ENCODE results near the gene ATP2C1.

DNA sequence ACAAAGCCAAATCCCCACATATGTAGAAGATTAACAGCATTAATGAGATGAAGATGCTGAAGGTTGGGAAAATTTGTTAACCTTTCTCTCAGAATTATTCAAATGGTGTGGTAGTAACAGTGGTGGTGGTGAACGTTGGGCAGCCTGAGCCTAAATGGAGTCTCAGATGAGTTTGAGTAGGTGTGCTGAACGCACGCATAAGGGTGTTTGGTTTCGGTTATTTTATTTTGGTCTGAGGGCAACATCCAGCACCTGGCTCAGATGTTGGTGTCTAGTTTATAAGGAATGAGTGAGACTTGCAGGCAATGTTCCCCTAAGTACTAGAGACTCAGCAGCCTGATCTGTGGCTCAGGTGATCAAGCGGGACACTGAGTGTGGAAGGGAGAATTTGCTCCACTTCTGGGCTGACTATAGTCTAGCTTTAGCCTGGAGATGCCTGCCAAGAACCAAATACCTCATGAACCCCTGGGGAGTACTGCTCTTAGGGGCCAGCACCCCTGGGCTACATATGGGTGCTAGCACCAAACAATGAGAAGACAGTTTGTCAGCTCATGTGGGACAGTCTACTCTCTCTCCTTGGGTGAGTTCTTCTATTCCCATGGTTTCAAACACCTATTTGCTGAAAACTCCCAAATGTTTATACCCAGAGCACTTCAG is 39.5 kb upstream of the ATP2C1 start:
- TF ChIP-seq, protein P1, sequence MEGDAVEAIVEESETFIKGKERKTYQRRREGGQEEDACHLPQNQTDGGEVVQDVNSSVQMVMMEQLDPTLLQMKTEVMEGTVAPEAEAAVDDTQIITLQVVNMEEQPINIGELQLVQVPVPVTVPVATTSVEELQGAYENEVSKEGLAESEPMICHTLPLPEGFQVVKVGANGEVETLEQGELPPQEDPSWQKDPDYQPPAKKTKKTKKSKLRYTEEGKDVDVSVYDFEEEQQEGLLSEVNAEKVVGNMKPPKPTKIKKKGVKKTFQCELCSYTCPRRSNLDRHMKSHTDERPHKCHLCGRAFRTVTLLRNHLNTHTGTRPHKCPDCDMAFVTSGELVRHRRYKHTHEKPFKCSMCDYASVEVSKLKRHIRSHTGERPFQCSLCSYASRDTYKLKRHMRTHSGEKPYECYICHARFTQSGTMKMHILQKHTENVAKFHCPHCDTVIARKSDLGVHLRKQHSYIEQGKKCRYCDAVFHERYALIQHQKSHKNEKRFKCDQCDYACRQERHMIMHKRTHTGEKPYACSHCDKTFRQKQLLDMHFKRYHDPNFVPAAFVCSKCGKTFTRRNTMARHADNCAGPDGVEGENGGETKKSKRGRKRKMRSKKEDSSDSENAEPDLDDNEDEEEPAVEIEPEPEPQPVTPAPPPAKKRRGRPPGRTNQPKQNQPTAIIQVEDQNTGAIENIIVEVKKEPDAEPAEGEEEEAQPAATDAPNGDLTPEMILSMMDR (conservative IDR thresholded peaks at IDR 0.05; ENCODE audit: low read depth, low read length) = no peak
- no peak for TF ChIP-seq EZH2 (IDR thresholded peaks at IDR 0.05; ENCODE audit: low read length, unreplicated experiment)

All from PC-3 (cell line).